Adrenal gland (tissue), 12 donors: ENCODE results near the gene PAQR5. TPM values are rescaled to one million over a fixed set of nuclear protein-coding genes. Genes with fewer than 3 reads are reported as not detected.

Experiments used
- DNase-seq, 7 donors: peaks; one replicate each; pipeline ENCODE4 v3.0.0-alpha.2; 2019 to 2020
- H3K27ac ChIP-seq, 5 donors: fragments of 200-600 bp; sonication (generic) in 4 of 5; 1 replicate in 3 of 5; 2 replicates in 2 of 5; pipeline versions ENCODE4 v1.5.1 to v1.8.0; 2016 to 2020; ENCODE audit warnings: mild to moderate bottlenecking in 1 of 5
- H3K27me3 ChIP-seq: fragments of 200-600 bp; 2 replicates; pipeline ENCODE4 v1.8.0; 2021
- H3K36me3 ChIP-seq, 2 donors: fragments of 200-600 bp; replicated peaks in 1 of 2; 1 replicate in 1 of 2; 2 replicates in 1 of 2; pipeline versions ENCODE4 v1.5.1 to v1.8.0; 2018 to 2022
- H3K4me1 ChIP-seq, 2 donors: fragments of 200-600 bp; replicated peaks in 1 of 2; 1 replicate in 1 of 2; 2 replicates in 1 of 2; pipeline versions ENCODE4 v1.5.1 to v1.8.0; 2018 to 2021
- H3K4me3 ChIP-seq, 4 donors: fragments of 200-600 bp; sonication (generic) in 3 of 4; one replicate each; pipeline ENCODE4 v1.5.1; 2016 to 2018
- H3K9me3 ChIP-seq, 3 donors: fragments of 200-600 bp; sonication (generic) in 1 of 3; replicated peaks in 1 of 3; 1 replicate in 2 of 3; 2 replicates in 1 of 3; pipeline versions ENCODE4 v1.5.1 to v1.8.0; 2016 to 2021
- POLR2A ChIP-seq, 2 donors: fragments of 450-650 bp; IDR thresholded peaks; one replicate each; pipeline ENCODE4 v1.6.1; 2017; ENCODE audit warnings: antibody characterized with exemption in 2 of 2, mild to moderate bottlenecking in 2 of 2, moderate library complexity in 1 of 2
- WGBS, 4 donors: extraction: QIAGEN DNeasy Blood & Tissue Kit in 2 of 4; methylation state at CpG; one replicate each; pipeline versions ENCODE4 v1.1.5 to v1.1.7; 2013 to 2017; 5-methylcytosine and 5-hydroxymethylcytosine counted together
- intact Hi-C, 2 donors: fragments of 100-400 bp; cut with DNase I; formaldehyde crosslinking; loops; one replicate each; pipeline versions ENCODE4 v1.14.1 to v1.15.0; 2022 to 2023
- polyA plus RNA-seq, 3 donors: library from polyadenylated mRNA; stranded (reverse); fragments of 200-250 nt in 2 of 3; fragments of 350-450 nt in 1 of 3; fragmentation: Illumina TruSeq in 1 of 3; extraction: RNeasy Lipid Tissue Mini Kit (QIAGEN cat#74804) in 1 of 3; gene quantifications; one replicate each; pipeline ENCODE4 v1.2.3, GENCODE V29; 2013 to 2014
- total RNA-seq, 9 donors: library from RNA; depleted of rRNA in 4 of 9; stranded (reverse); fragments of >200 nt in 4 of 9; fragments of 120-200 nt in 1 of 9; fragmentation: NEBNext Ultra II Directional in 1 of 9; extraction: Animal tissue kit (Norgen Biotek cat#: 25700) in 1 of 9; gene quantifications; one replicate each; pipeline versions ENCODE4 v1.1.0 to v1.2.4, GENCODE V29; 2013 to 2023
- TF ChIP-seq, protein P1 (sequence below), 6 experiments: fragments of 450-650 bp in 4 of 6; fragments of 200-600 bp in 2 of 6; sonication (generic) in 1 of 6; IDR thresholded peaks; 1 replicate in 5 of 6; 2 replicates in 1 of 6; pipeline versions ENCODE4 v1.5.1 to v1.8.0; 2016 to 2021; ENCODE audit warnings: antibody characterized with exemption in 6 of 6, mild to moderate bottlenecking in 2 of 6, moderate library complexity in 1 of 6
- donor health status: healthy with polysubstance abuse.
- donor health status: Bipolar disorder and iron deficiency.
- donor health status: DM: yes; HTN: yes; CAD: no.
- donor health status: DM: no; HTN: no; CAD: no.
- donor health status: DM: no; HTN: no; CAD: no.
- donor health status: DM: yes; HTN: yes; CAD: no.

Gene PAQR5
- total and polyA plus RNA-seq, 12 donors, result 11.7 to 78.2 (median 39.7) TPM

DNA sequence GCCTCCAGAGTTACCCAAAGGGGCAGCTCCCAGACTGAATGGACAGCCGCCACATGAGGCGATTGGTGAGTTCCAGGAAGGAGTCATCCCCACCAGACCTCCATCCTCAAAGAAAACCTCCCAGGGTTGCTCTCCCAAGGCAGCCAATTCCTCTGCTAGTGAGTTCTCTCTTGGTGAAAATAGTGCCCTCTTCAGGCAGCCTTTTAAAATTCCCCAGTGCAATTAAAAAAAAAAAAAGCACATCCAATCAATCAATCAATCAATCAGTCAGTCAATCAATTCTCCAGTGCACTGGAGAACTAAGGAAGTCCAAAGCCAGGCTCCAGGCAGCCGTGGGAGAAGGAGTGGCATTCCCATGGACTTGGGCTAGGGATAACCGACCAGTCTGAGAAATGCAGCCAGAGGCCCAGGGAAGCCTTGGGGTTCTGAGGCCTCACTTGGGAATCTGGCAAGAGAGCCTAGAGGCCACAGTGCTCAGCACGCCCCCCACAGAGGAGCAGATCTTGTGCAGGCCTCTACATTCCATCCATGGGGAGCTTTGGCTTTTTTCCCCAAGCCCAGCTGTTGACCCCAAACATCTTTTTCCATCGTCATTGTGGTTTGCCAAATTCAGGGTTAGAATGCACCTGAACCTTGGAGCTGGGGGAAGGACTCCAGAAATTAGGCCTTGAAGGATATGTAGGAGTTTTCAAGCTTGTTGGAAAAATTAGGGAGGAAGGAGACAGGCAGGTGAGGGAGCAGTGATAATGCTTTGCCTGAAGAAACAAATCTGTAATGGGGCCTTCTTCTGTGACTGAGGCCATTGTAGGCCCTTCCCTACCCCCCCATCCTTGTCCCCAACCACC is 4.8 kb downstream of the PAQR5 start:
- H3K27me3 ChIP-seq, result no peaks in the 10 kb centered on the region
- peaks cover 33 to 35% of the 10 kb centered on the region in 2 donors for H3K4me1 ChIP-seq
- DNase-seq, result peak in 1 of 7 donors; percentile 16
- intact Hi-C loops, result no loop called here
- WGBS, 4 donors, result 71 to 88% (median 85%) methylated on average over 5 to 6 of the region's 6 CpGs
- no peaks in the 10 kb centered on the region for H3K36me3 ChIP-seq
- H3K4me3 ChIP-seq, result no peak overlapping the region
- no peak for TF ChIP-seq POLR2A (IDR thresholded peaks at IDR 0.05)
- TF ChIP-seq, protein P1, sequence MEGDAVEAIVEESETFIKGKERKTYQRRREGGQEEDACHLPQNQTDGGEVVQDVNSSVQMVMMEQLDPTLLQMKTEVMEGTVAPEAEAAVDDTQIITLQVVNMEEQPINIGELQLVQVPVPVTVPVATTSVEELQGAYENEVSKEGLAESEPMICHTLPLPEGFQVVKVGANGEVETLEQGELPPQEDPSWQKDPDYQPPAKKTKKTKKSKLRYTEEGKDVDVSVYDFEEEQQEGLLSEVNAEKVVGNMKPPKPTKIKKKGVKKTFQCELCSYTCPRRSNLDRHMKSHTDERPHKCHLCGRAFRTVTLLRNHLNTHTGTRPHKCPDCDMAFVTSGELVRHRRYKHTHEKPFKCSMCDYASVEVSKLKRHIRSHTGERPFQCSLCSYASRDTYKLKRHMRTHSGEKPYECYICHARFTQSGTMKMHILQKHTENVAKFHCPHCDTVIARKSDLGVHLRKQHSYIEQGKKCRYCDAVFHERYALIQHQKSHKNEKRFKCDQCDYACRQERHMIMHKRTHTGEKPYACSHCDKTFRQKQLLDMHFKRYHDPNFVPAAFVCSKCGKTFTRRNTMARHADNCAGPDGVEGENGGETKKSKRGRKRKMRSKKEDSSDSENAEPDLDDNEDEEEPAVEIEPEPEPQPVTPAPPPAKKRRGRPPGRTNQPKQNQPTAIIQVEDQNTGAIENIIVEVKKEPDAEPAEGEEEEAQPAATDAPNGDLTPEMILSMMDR (IDR thresholded peaks at IDR 0.05), result peak in 1 of 6 experiments; percentile 8
- no peaks in the 10 kb centered on the region for H3K9me3 ChIP-seq
- H3K27ac ChIP-seq, result peak overlapping the region; percentile 18 to 95 (median 86)

DNA sequence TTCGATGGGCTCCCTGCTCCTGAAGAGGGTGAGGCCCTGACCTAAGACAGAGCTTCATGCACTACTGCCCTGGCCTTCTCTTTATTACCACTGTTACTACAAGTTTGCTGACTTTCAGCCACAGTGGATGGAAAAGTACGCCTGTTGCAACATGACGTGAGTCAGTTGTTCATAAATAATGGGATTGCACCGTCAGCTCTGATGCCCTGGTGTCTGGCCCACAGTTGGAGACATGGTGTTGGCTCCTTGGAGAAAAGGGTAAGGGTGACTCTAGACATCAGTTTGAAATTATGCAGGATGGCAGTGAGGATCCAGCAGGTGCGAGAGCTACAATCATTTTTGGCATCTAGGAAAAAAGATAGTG is 5.5 kb downstream of the PAQR5 start:
- TF ChIP-seq POLR2A (IDR thresholded peaks at IDR 0.05), result peak in 1 of 2 donors; percentile 43
- TF ChIP-seq, protein P1 (IDR thresholded peaks at IDR 0.05), result no peak
- peak overlapping the region; percentile 18 to 95 (median 86) for H3K27ac ChIP-seq
- no peaks in the 10 kb centered on the region for H3K27me3 ChIP-seq
- no peak overlapping the region for H3K4me3 ChIP-seq
- no peaks in the 10 kb centered on the region for H3K9me3 ChIP-seq
- no peaks in the 10 kb centered on the region for H3K36me3 ChIP-seq
- intact Hi-C loops, result no loop called here
- peaks cover 32 to 33% of the 10 kb centered on the region in 2 donors for H3K4me1 ChIP-seq
- DNase-seq, result peak; percentile 62 to 92 (median 86)
- WGBS, 4 donors, result 29 to 45% (median 31%) methylated on average over 5 of the region's 5 CpGs

DNA sequence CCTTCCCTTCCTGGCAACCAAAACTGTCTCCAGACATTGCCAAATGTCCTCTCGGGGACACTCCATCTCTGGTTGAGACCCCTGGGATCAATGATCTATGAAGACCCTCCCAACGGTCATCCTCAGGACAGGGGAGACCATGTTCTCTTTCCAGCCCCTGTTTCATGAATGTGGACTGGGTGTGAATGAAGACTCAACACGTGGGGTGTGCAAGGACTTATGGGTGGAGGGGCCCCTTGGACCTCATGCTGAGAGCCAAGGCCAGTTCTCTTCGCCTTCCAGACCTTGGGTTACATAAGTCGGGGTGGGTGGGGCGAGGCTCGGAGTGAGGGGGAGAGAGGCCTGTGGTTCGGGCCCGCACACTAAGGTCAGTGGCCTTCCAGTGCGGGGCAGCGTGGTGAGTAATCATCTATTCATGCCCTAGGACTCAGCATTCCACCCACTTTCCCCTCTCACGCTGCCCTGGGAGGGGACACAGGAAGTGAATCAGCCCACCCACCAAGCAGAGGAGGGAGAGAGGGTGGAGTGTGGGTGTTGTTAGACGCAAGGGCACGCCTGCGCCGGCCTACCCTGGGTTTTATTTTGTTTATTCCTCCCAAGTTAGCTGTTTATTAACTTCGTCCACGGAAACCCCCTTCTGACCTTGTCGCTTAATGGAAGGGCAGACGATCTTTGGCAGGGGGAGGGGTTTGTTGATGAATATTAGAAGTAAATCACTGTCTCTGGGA is 6.7 kb downstream of the PAQR5 start:
- peaks cover 28 to 30% of the 10 kb centered on the region in 2 donors for H3K4me1 ChIP-seq
- DNase-seq, result peak; percentile 85 to 95 (median 93)
- intact Hi-C loops, result no loop called here
- 35 to 46% (median 39%) methylated on average over 18 to 20 of the region's 20 CpGs for WGBS, 4 donors
- peak overlapping the region; percentile 77 to 95 (median 86) for H3K27ac ChIP-seq
- no peak overlapping the region for H3K4me3 ChIP-seq
- no peaks in the 10 kb centered on the region for H3K27me3 ChIP-seq
- H3K36me3 ChIP-seq, result no peaks in the 10 kb centered on the region
- no peaks in the 10 kb centered on the region for H3K9me3 ChIP-seq
- TF ChIP-seq, protein P1 (IDR thresholded peaks at IDR 0.05), result no peak
- TF ChIP-seq POLR2A (IDR thresholded peaks at IDR 0.05), result peak in 1 of 2 donors; percentile 78

DNA sequence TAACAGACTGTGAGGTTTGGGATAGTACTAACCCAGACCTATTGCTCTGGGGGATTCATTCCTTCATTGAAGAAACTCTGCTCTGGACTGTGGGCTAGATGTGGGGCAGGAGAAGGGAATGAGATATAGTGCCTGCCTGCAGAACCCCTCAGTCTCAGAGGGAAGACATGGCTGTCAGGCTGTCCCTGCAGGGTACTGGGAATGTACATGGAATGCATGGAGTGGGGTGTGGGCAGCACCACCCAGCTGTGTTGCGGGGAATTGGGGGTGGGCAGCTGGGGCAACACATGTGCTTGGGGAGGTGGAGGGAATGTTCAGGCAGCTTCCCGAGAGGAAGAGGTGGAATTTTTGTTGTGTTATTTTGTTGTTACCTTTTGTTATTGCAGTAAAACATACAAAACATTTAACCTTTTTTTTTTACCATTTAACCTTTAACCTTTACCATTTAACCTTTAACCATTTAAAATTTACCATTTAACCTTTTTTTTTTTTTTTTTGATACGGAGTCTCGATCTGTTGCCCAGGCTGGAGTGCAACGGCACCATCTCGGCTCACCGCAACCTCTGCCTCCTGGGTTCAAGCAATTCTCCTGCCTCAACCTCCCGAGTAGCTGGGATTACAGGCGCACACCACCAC is 7.3 kb downstream of the PAQR5 start:
- intact Hi-C loops, result no loop called here
- Histone ChIP-seq H3K9me3 (no peaks in the 10 kb centered on the region), H3K36me3 (no peaks in the 10 kb centered on the region), H3K27ac (peak overlapping the region; percentile 15 to 95 (median 86)), H3K27me3 (no peaks in the 10 kb centered on the region), H3K4me3 (no peak overlapping the region), H3K4me1 (peaks cover 27 to 30% of the 10 kb centered on the region in 2 donors)
- 88 to 93% (median 90%) methylated on average over 9 of the region's 9 CpGs for WGBS, 4 donors
- no peak for TF ChIP-seq POLR2A (IDR thresholded peaks at IDR 0.05)
- TF ChIP-seq, protein P1 (IDR thresholded peaks at IDR 0.05), result no peak
- peak in 1 of 7 donors; percentile 20 for DNase-seq
